Measurements from ENCODE around the gene CIT. TPM values are rescaled to one million over a fixed set of nuclear protein-coding genes. Genes with fewer than 3 reads are reported as not detected.

Gene CIT
- total and polyA plus RNA-seq, 4 donors: 0.31 to 24.7 (median 1.8) TPM

- TF ChIP-seq REST (IDR thresholded peaks at IDR 0.05) (no peak), RXRA (IDR thresholded peaks at IDR 0.05) (no peak), YY1 (IDR thresholded peaks at IDR 0.05) (no peak), HNF4A (conservative IDR thresholded peaks at IDR 0.05) (no peak), HNF4G (IDR thresholded peaks at IDR 0.05) (no peak), RAD21 (IDR thresholded peaks at IDR 0.05) (no peak)
Observed at GRCh38 chr12:119827760-119828159, 49.4 kb downstream of the CIT start (continued).

- Histone ChIP-seq H3K9ac (ENCODE audit: low read depth in 1 of 2, low read length in 2 of 2) (no peak overlapping the region), H3K4me3 (ENCODE audit: low read depth in 1 of 3, low read length in 3 of 3) (no peak overlapping the region), H3K9me3 (ENCODE audit: control insufficient read depth in 4 of 4, low read length in 3 of 4) (no peaks in the 10 kb centered on the region), H3K27ac (ENCODE audit: low read depth in 1 of 2, low read length in 2 of 2) (no peak overlapping the region), H3K4me1 (ENCODE audit: control insufficient read depth in 4 of 4, insufficient read depth in 4 of 4, low read length in 3 of 4) (no peaks in the 10 kb centered on the region), H3K36me3 (ENCODE audit: control insufficient read depth in 4 of 4, insufficient read depth in 3 of 4, low read depth in 1 of 4, low read length in 3 of 4) (no peaks in the 10 kb centered on the region), H3K27me3 (ENCODE audit: control insufficient read depth in 4 of 4, insufficient read depth in 4 of 4, low read length in 3 of 4) (no peaks in the 10 kb centered on the region)
- TF ChIP-seq GABPA (IDR thresholded peaks at IDR 0.05 in 1 of 2, conservative IDR thresholded peaks at IDR 0.05 in 1 of 2) (no peak), JUND (IDR thresholded peaks at IDR 0.05) (no peak), FOXA2 (IDR thresholded peaks at IDR 0.05) (no peak), TAF1 (conservative IDR thresholded peaks at IDR 0.05) (no peak)
- DNase-seq (ENCODE audit: low spot score): no peak
- WGBS: 93% methylated on average over 6 of the region's 6 CpGs
Observed at GRCh38 chr12:119826661-119827445, 50.3 kb downstream of the CIT start.

GRCh38 chr12:119825262-119825661 lies 51.9 kb downstream of the CIT start:
- H3K36me3 ChIP-seq (ENCODE audit: control insufficient read depth in 4 of 4, insufficient read depth in 3 of 4, low read depth in 1 of 4, low read length in 3 of 4): no peaks in the 10 kb centered on the region
- H3K9me3 ChIP-seq (ENCODE audit: control insufficient read depth in 4 of 4, low read length in 3 of 4): no peaks in the 10 kb centered on the region
- no peaks in the 10 kb centered on the region for H3K27me3 ChIP-seq (ENCODE audit: control insufficient read depth in 4 of 4, insufficient read depth in 4 of 4, low read length in 3 of 4)
- no peak for TF ChIP-seq FOXA2 (IDR thresholded peaks at IDR 0.05)
- no peak for TF ChIP-seq YY1 (IDR thresholded peaks at IDR 0.05)
- H3K9ac ChIP-seq (ENCODE audit: low read depth in 1 of 2, low read length in 2 of 2): no peak overlapping the region
- H3K4me3 ChIP-seq (ENCODE audit: low read depth in 1 of 3, low read length in 3 of 3): no peak overlapping the region
- no peak overlapping the region for H3K27ac ChIP-seq (ENCODE audit: low read depth in 1 of 2, low read length in 2 of 2)
- H3K4me1 ChIP-seq (ENCODE audit: control insufficient read depth in 4 of 4, insufficient read depth in 4 of 4, low read length in 3 of 4): no peaks in the 10 kb centered on the region
- DNase-seq (ENCODE audit: low spot score): no peak
- 95% methylated on average over 7 of the region's 7 CpGs for WGBS

- H3K4me1 ChIP-seq (ENCODE audit: control insufficient read depth in 4 of 4, insufficient read depth in 4 of 4, low read length in 3 of 4): no peaks in the 10 kb centered on the region
- no peak overlapping the region for H3K27ac ChIP-seq (ENCODE audit: low read depth in 1 of 2, low read length in 2 of 2)
- DNase-seq (ENCODE audit: low spot score): no peak
- no peaks in the 10 kb centered on the region for H3K27me3 ChIP-seq (ENCODE audit: control insufficient read depth in 4 of 4, insufficient read depth in 4 of 4, low read length in 3 of 4)
- TF ChIP-seq FOXA1 (IDR thresholded peaks at IDR 0.05) (no peak), REST (IDR thresholded peaks at IDR 0.05) (no peak), JUND (IDR thresholded peaks at IDR 0.05) (no peak), GABPA (IDR thresholded peaks at IDR 0.05 in 1 of 2, conservative IDR thresholded peaks at IDR 0.05 in 1 of 2) (no peak), MAX (IDR thresholded peaks at IDR 0.05) (no peak)
- H3K36me3 ChIP-seq (ENCODE audit: control insufficient read depth in 4 of 4, insufficient read depth in 3 of 4, low read depth in 1 of 4, low read length in 3 of 4): no peaks in the 10 kb centered on the region
- no peak overlapping the region for H3K9ac ChIP-seq (ENCODE audit: low read depth in 1 of 2, low read length in 2 of 2)
- H3K9me3 ChIP-seq (ENCODE audit: control insufficient read depth in 4 of 4, low read length in 3 of 4): no peaks in the 10 kb centered on the region
- 79% methylated on average over 2 of the region's 2 CpGs for WGBS
- no peak overlapping the region for H3K4me3 ChIP-seq (ENCODE audit: low read depth in 1 of 3, low read length in 3 of 3)
Observed at GRCh38 chr12:119822046-119822445, 55.1 kb downstream of the CIT start.
